ENCODE data around the gene RARA. TPM values are rescaled to one million over a fixed set of nuclear protein-coding genes. Genes with fewer than 3 reads are reported as not detected.

RARA gene
- total RNA-seq, 1 experiment from 2014 or later: 35.1 TPM

DNA sequence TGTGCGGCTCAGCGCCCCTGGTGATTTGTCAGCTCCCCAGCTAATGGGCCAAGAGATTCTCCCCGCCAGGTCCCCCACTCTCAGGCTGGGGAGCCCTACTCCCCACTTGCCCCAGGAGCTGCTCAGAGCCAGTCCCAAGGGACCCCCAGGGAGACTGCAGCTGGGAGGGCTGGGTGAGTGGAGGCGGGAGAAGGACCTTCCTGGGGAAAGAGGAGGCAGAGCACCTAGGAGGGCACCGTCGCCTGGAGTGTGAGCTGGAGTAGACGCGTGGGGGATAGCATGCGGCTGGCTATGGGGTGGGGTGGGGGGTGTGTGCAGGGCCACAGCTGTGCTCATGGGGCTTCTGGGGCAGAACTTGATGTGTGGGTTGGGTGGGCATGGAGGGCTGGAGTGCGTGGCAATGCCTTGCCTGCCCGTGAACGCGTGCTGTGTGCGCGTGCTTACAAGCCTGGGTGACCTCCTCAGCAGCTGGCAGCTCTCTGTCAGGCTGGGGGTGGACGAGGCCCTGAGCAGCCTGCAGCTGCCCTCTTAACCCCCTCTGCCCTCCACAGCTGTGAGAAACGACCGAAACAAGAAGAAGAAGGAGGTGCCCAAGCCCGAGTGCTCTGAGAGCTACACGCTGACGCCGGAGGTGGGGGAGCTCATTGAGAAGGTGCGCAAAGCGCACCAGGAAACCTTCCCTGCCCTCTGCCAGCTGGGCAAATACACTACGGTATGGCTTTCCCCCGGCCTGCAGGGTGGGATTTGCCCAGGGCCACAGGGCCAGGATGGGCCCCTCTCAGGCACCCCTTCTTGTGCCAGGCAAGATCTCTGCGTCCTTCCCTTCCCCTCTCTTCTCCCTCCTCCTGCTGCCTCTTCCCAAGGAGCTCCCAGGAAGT lies 42.6 kb downstream of the RARA start (continued):
- TF ChIP-seq, protein P1, sequence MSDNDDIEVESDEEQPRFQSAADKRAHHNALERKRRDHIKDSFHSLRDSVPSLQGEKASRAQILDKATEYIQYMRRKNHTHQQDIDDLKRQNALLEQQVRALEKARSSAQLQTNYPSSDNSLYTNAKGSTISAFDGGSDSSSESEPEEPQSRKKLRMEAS (IDR thresholded peaks at IDR 0.05): no peak
- TF ChIP-seq FOSL1 (IDR thresholded peaks at IDR 0.05; ENCODE audit: low read depth) (no peak), CEBPB (IDR thresholded peaks at IDR 0.05; ENCODE audit: low read depth) (no peak), ELF1 (IDR thresholded peaks at IDR 0.05; ENCODE audit: borderline replicate concordance, low read depth) (no peak), SIN3A (IDR thresholded peaks at IDR 0.05; ENCODE audit: low read depth) (no peak), ZNF274 (IDR thresholded peaks at IDR 0.05; ENCODE audit: low read depth, low read length) (no peak), EGR1 (IDR thresholded peaks at IDR 0.05; ENCODE audit: low read depth) (no peak), POLR2AphosphoS5 (IDR thresholded peaks at IDR 0.05; ENCODE audit: low read depth, low read length) (no peak)
- TF ChIP-seq, protein P2, sequence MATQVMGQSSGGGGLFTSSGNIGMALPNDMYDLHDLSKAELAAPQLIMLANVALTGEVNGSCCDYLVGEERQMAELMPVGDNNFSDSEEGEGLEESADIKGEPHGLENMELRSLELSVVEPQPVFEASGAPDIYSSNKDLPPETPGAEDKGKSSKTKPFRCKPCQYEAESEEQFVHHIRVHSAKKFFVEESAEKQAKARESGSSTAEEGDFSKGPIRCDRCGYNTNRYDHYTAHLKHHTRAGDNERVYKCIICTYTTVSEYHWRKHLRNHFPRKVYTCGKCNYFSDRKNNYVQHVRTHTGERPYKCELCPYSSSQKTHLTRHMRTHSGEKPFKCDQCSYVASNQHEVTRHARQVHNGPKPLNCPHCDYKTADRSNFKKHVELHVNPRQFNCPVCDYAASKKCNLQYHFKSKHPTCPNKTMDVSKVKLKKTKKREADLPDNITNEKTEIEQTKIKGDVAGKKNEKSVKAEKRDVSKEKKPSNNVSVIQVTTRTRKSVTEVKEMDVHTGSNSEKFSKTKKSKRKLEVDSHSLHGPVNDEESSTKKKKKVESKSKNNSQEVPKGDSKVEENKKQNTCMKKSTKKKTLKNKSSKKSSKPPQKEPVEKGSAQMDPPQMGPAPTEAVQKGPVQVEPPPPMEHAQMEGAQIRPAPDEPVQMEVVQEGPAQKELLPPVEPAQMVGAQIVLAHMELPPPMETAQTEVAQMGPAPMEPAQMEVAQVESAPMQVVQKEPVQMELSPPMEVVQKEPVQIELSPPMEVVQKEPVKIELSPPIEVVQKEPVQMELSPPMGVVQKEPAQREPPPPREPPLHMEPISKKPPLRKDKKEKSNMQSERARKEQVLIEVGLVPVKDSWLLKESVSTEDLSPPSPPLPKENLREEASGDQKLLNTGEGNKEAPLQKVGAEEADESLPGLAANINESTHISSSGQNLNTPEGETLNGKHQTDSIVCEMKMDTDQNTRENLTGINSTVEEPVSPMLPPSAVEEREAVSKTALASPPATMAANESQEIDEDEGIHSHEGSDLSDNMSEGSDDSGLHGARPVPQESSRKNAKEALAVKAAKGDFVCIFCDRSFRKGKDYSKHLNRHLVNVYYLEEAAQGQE (IDR thresholded peaks at IDR 0.05; ENCODE audit: low read depth): no peak

DNA sequence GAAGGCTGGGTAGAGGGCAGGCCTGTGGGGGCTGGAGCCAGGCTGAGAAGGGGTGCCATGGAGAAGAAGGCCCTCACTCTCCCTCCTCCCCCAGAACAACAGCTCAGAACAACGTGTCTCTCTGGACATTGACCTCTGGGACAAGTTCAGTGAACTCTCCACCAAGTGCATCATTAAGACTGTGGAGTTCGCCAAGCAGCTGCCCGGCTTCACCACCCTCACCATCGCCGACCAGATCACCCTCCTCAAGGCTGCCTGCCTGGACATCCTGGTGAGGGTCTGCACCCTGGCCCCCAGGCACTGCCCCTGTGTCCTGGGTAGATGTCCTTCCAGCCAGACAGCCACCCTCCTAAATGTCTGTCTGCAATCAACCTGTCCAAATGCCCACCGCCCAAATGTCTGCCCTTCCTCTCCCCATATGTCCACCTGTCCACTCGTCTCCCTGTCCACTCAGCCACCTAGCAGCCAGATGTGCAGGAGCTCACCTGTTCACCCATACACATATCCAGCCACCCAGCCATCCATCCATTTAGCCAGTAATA lies 43.3 kb downstream of the RARA start:
- ChIA-PET CTCF (interaction anchor here (1.3 to 5.8 kb wide), 2 partner anchors 48 to 208 kb away, joined by 3 to 107 read pairs; partner anchors contain the start of gene RARA), POLR2A (no interaction called here), RAD21 (ENCODE audit: low non-redundant PET in 1 of 2, low total read pairs in 2 of 2, uncharacterized antibody in 2 of 2, unreplicated experiment in 2 of 2) (no interaction called here)
- H3K9me3 ChIP-seq (ENCODE audit: control insufficient read depth in 1 of 2, insufficient read depth in 1 of 2, low read depth in 1 of 2, low read length in 2 of 2): no peaks in the 10 kb centered on the region
- H3K27ac ChIP-seq (ENCODE audit: low read depth, low read length): no peak overlapping the region
- BruUV-seq (replicated peaks): no TSS peak
- DNase-seq (ENCODE audit: low read depth, low spot score): no peak
- TF ChIP-seq TCF7L2 (IDR thresholded peaks at IDR 0.05; ENCODE audit: borderline replicate concordance, extremely low read depth, insufficient read depth, insufficient read length): no peak
- TF ChIP-seq RAD21 (IDR thresholded peaks at IDR 0.05; ENCODE audit: low read depth): no peak
- TF ChIP-seq, protein P1 (IDR thresholded peaks at IDR 0.05): no peak
- no peaks in the 10 kb centered on the region for H4K20me1 ChIP-seq (ENCODE audit: insufficient read depth)
- H3K36me3 ChIP-seq (ENCODE audit: control insufficient read depth in 1 of 2, insufficient read depth in 2 of 2, low read length in 2 of 2): peaks cover 7 to 20% of the 10 kb centered on the region in 2 experiments; a peak in 3 of 4 replicates
- no peak for ATAC-seq
- no peaks in the 10 kb centered on the region for H3K9me2 ChIP-seq (ENCODE audit: insufficient read depth)
- H2AFZ ChIP-seq (ENCODE audit: low read depth, low read length, poor library complexity, severe bottlenecking): no peak overlapping the region
- H3K9ac ChIP-seq (ENCODE audit: low read length): no peak overlapping the region
- no peaks in the 10 kb centered on the region for H3K4me1 ChIP-seq (ENCODE audit: control insufficient read depth in 1 of 2, insufficient read depth in 2 of 2, low read length in 2 of 2)
- intact Hi-C loops (cut with micrococcal nuclease): no loop called here
- H3K4me2 ChIP-seq (ENCODE audit: low read length): no peak overlapping the region
- no peaks in the 10 kb centered on the region for H3K27me3 ChIP-seq (ENCODE audit: insufficient read depth, low read length)
- no peak overlapping the region for H3K4me3 ChIP-seq (replicated peaks in 1 of 2; ENCODE audit: low read depth in 1 of 2, low read length in 2 of 2)
- peaks cover 11% of the 10 kb centered on the region; the same call in 1 of the 2 replicates for H3K79me2 ChIP-seq (ENCODE audit: insufficient read depth, low read length)

Measured in HCT116 (cell line).